SU-DHL-6 (cell line): ENCODE results near the gene TCTA.

Source experiments
- H2AFZ ChIP-seq: fragments of 200-600 bp; sonication (generic); 2 replicates; pipeline ENCODE4 v1.6.1; 2014; ENCODE audit warnings: low read depth, mild to moderate bottlenecking, moderate library complexity, mixed read lengths, antibody characterized with exemption, low read length; ENCODE audit not compliant: severe bottlenecking
- H3F3A ChIP-seq: fragments of 200-600 bp; shearing (Covaris generic); 2 replicates; pipeline ENCODE4 v1.6.0; 2016; ENCODE audit warnings: antibody characterized with exemption, mild to moderate bottlenecking; ENCODE audit not compliant: insufficient read depth
- H3K27ac ChIP-seq: fragments of 200-600 bp; sonication (generic); 2 replicates; pipeline ENCODE4 v1.5.1; 2016; ENCODE audit warnings: low read depth, mild to moderate bottlenecking, low read length, moderate library complexity, mixed read lengths
- H3K27me3 ChIP-seq: fragments of 200-600 bp; sonication (generic), shearing (Covaris generic); 2 replicates; pipeline ENCODE4 v1.6.0; 2014; ENCODE audit warnings: mild to moderate bottlenecking, low read length
- H3K36me3 ChIP-seq: fragments of 200-600 bp; sonication (generic); 2 replicates; pipeline ENCODE4 v1.6.1; 2014; ENCODE audit warnings: mild to moderate bottlenecking, low read length, mixed read lengths
- H3K4me2 ChIP-seq: fragments of 300-600, 200-600 bp; shearing (Covaris generic), sonication (generic); 2 replicates; pipeline ENCODE4 v1.6.0; 2014; ENCODE audit warnings: low read length, low read depth, mild to moderate bottlenecking; ENCODE audit not compliant: poor library complexity, severe bottlenecking
- H3K4me3 ChIP-seq: fragments of 200-600 bp; sonication (generic); 2 replicates; pipeline ENCODE4 v1.5.1; 2014; ENCODE audit warnings: antibody characterized with exemption, low read length, mild to moderate bottlenecking, mixed read lengths; ENCODE audit not compliant: insufficient read depth, poor library complexity, severe bottlenecking
- H3K79me2 ChIP-seq: fragments of 200-600 bp; sonication (generic); 2 replicates; pipeline ENCODE4 v1.6.1; 2014; ENCODE audit warnings: mild to moderate bottlenecking, low read length, moderate library complexity; ENCODE audit not compliant: insufficient read depth
- H3K9ac ChIP-seq: fragments of 200-600 bp; sonication (generic); 2 replicates; pipeline ENCODE4 v1.7.0; 2014; ENCODE audit warnings: mild to moderate bottlenecking, low read length
- H3K9me2 ChIP-seq: fragments of 200-600 bp; sonication (generic); replicated peaks from 2 replicates; pipeline ENCODE4 v1.6.1; 2014; ENCODE audit warnings: low read length; ENCODE audit not compliant: insufficient read depth
- H3K9me3 ChIP-seq: fragments of 200-600 bp; sonication (generic); 2 replicates; pipeline ENCODE4 v1.6.1; 2014; ENCODE audit warnings: low read length, mixed read lengths; ENCODE audit not compliant: insufficient read depth
- H4K20me1 ChIP-seq: fragments of 200-600 bp; sonication (generic); 2 replicates; pipeline ENCODE4 v1.6.1; 2014; ENCODE audit warnings: low read depth, mild to moderate bottlenecking, antibody characterized with exemption, low read length, moderate library complexity, mixed read lengths
- EZH2phosphoT487 ChIP-seq: fragments of 200-600 bp; sonication (generic), shearing (Covaris generic); conservative IDR thresholded peaks from 2 replicates; pipeline ENCODE4 v1.6.1; 2018; ENCODE audit warnings: mild to moderate bottlenecking, antibody characterized with exemption, low read length, moderate library complexity, mixed read lengths
- TF ChIP-seq, protein P1 (sequence below): fragments of 200-600 bp; sonication (generic); IDR thresholded peaks from one replicate; pipeline ENCODE4 v1.5.1; 2017; ENCODE audit warnings: antibody characterized with exemption, mild to moderate bottlenecking, low read length, moderate library complexity; ENCODE audit not compliant: insufficient read depth, poor library complexity, severe bottlenecking

TCTA gene, protein sequence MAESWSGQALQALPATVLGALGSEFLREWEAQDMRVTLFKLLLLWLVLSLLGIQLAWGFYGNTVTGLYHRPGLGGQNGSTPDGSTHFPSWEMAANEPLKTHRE

DNA sequence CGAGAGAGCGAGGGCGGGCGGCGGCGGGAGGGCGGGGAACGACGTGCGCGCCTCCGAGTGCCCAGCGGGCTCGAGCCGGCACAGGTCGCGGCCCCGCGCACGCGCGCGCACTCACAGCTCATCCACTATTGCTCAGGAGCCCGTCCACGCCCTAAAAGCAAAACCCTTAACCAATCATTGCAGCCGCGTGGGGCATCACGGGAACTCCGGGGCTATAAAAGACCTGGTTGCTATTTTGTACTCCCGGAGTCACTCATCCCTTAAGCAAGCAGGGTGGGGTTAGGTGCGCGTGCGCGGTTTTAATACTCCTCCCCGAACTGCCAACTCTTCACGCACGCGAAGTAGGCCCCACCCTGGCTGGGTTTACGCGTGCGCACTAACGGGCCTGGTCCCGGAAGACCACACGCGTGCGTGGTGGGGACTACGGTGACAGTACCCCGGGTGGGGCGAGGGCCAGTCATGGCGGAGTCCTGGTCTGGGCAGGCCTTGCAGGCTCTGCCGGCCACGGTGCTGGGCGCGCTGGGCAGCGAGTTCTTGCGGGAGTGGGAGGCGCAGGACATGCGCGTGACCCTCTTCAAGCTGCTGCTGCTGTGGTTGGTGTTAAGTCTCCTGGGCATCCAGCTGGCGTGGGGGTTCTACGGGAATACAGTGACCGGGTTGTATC, at the start of gene TCTA, which contains the start of gene RHOA:
TCTA (plus strand) TSS at position 456 of the 664 bp plus-strand sequence; CDS start at position 460, 4 bp downstream.
RHOA (minus strand) TSS at position 9 of the 664 bp plus-strand sequence. CDS start 36,387 bp downstream, outside the sequence.
- no peaks in the 10 kb centered on the region for H3K36me3 ChIP-seq
- TF ChIP-seq, protein P1, sequence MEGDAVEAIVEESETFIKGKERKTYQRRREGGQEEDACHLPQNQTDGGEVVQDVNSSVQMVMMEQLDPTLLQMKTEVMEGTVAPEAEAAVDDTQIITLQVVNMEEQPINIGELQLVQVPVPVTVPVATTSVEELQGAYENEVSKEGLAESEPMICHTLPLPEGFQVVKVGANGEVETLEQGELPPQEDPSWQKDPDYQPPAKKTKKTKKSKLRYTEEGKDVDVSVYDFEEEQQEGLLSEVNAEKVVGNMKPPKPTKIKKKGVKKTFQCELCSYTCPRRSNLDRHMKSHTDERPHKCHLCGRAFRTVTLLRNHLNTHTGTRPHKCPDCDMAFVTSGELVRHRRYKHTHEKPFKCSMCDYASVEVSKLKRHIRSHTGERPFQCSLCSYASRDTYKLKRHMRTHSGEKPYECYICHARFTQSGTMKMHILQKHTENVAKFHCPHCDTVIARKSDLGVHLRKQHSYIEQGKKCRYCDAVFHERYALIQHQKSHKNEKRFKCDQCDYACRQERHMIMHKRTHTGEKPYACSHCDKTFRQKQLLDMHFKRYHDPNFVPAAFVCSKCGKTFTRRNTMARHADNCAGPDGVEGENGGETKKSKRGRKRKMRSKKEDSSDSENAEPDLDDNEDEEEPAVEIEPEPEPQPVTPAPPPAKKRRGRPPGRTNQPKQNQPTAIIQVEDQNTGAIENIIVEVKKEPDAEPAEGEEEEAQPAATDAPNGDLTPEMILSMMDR: no peak
- no peak for TF ChIP-seq EZH2phosphoT487
- peaks cover 62% of the 10 kb centered on the region for H3K79me2 ChIP-seq
- H3K9ac ChIP-seq: peak within 1 kb of the TSS; percentile 85
- no peaks in the 10 kb centered on the region for H3K9me3 ChIP-seq
- peak within 1 kb of the TSS; percentile 85 for H3K4me2 ChIP-seq
- peaks cover 24% of the 10 kb centered on the region for H4K20me1 ChIP-seq
- peak within 1 kb of the TSS; percentile 82 for H3K4me3 ChIP-seq
- peak within 1 kb of the TSS; percentile 52 for H2AFZ ChIP-seq
- peaks cover 11% of the 10 kb centered on the region for H3F3A ChIP-seq
- peak within 1 kb of the TSS; percentile 82 for H3K27ac ChIP-seq
- H3K9me2 ChIP-seq: no peaks in the 10 kb centered on the region
- H3K27me3 ChIP-seq: no peaks in the 10 kb centered on the region

DNA sequence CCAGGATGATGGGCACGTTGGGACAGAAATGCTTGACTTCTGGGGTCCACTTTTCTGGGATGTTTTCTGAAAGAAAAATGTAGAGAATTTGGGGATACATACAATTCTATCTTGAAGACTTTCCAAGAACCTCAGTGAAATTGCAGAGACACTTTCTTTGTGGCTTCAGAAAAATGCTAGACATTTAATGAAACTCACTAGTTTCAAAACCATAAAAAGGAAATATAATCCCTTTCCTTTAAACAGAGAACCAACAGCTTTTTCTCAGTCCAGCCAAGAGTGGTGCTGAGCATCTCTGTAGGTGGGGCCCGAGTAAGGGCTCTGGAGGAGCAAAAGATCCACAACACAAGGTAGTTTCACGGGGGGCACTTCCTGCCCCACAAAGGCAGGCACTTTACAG, 49.7 kb upstream of the TCTA start:
- Histone ChIP-seq H2AFZ (no peak overlapping the region), H3K79me2 (peaks cover 16% of the 10 kb centered on the region), H3K9ac (no peak overlapping the region), H3K9me2 (no peaks in the 10 kb centered on the region), H3K9me3 (no peaks in the 10 kb centered on the region), H3K4me2 (no peak overlapping the region), H4K20me1 (no peaks in the 10 kb centered on the region), H3K27ac (no peak overlapping the region), H3K4me3 (no peak overlapping the region), H3K27me3 (no peaks in the 10 kb centered on the region), H3F3A (peaks cover 37% of the 10 kb centered on the region), H3K36me3 (peaks cover 7% of the 10 kb centered on the region; the same call in 1 of the 2 replicates)
- TF ChIP-seq, protein P1: no peak
- TF ChIP-seq EZH2phosphoT487: no peak

DNA sequence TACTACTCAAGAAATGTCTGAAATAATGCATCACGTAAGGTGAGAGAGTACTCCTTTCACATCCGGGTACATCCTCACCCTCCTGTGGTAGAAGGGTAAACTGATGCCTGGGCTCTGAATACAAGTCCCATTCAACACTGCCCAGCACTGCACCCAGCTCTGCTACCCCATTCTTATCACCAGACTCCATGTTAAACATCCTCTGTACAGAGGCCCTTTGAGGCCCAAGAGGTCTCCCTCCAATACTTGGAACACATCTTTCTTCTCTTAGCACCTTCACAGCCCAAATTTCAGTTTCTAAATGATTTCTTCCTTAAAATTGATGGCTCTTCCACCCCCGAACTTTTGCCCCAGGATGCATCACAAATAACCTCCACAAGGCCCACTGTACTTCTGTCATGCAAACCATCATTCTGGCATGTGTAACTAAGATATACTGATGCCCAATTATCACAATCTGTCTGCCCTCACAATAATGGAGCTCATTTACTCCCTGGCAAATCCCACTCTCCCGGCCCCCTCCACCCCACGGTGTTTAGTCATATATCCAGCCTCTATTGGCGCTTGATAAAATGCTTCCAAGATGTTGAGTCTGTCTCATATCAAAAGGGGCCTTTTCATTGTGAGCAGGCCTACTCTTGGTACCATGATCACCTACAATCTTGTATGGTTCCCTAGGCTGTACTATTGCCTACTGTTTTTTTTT, 41.5 kb upstream of the TCTA start:
- Histone ChIP-seq H4K20me1 (0 out of 2 replicates have a peak, but pooled peaks cover 4% of the 10 kb centered on the region), H3F3A (no peaks in the 10 kb centered on the region), H3K9ac (no peak overlapping the region), H3K36me3 (peaks cover 20% of the 10 kb centered on the region), H3K27me3 (no peaks in the 10 kb centered on the region), H2AFZ (no peak overlapping the region), H3K4me2 (no peak overlapping the region), H3K9me2 (no peaks in the 10 kb centered on the region), H3K79me2 (peaks cover 79% of the 10 kb centered on the region), H3K4me3 (no peak overlapping the region), H3K27ac (no peak overlapping the region), H3K9me3 (no peaks in the 10 kb centered on the region)
- TF ChIP-seq, protein P1: no peak
- TF ChIP-seq EZH2phosphoT487: no peak
